NCI-H460 (cell line): ENCODE measurements around the gene CTSW. TPM values are rescaled to one million over a fixed set of nuclear protein-coding genes. Genes with fewer than 3 reads are reported as not detected.

Source experiments
- DNase-seq: peaks from one replicate; pipeline ENCODE4 v3.0.0-alpha.2; 2016; ENCODE audit warnings: low read depth; ENCODE audit errors: extremely low read depth
- total RNA-seq: library from RNA; depleted of rRNA; stranded (reverse); fragments of >200 nt; shearing (Covaris generic); gene quantifications from 2 replicates; pipeline ENCODE4 v1.2.3, GENCODE V29; 2014

The CTSW gene
- total RNA-seq, 1 experiment from 2014 or later = not detected

DNA sequence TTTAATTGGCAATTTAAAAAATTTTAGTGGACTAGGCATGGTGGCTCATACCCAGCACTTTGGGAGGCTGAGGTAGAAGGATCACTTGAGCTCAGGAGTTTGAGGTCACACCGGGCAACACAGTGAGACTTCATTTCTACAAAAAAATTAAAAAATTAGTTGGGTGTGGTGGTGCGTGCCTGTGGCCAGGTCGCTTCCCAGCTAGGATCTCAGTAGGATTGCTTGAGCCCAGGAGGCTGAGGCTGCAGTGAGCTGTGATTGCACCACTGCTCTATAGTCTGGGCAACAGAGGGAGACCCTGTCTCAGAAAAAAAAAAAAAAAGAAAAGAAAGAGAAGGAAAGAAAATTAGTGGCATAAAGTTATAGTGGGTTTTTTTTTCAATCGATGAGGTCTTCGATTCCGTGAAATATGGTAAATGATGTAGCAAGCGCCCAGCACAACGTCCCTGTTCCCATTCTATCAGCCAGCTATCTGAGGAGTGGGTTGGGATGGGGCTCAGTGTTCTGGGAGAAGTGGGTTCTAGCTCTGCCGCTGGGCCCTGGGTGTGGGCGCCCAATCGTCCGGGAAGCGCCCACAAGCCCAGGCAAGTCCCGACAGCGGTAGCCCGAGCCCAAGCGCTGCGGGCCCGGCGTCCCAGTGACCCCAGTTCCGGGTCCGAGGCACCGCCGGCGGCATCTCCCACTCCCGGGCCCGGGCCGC is 19.2 kb downstream of the CTSW start:
- no peak for DNase-seq

DNA sequence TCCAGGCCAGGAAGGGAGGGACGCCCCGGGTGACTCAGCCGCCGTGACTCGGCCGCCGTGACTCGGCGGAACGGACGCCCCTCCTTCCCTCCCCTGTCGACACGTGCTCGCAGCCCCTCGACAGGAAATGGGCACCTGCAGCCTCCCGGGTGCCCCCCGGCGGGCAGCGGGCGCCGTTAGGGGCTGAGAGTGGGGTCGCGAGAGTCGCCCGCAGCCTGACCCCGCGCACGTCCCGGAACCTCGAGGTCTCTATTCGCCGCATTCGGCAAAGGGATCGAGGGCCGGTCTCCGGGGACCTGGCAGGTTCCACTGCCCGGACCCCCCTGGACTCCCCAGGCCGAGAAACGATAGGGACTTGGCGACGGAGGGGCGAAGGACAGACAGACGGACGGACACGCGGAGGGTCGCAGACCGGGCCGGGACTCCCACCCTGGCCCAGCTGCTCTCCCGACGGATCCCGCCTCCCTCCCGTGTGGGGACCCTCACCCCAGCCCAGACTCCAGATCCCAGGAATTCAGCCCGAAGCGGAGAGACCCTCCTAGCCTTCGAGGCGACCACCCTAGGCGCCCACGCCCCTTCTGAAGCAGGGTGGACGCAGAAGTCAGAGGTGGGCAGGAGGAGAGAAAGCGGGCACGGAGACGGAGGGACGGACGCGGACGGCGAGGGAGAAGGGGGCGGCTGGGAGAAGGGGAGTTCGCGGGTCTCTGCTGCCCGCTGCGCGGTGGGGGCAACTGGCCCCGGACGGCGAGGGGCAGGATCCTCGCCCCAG is 19.9 kb downstream of the CTSW start:
- DNase-seq = peak; percentile 70

DNA sequence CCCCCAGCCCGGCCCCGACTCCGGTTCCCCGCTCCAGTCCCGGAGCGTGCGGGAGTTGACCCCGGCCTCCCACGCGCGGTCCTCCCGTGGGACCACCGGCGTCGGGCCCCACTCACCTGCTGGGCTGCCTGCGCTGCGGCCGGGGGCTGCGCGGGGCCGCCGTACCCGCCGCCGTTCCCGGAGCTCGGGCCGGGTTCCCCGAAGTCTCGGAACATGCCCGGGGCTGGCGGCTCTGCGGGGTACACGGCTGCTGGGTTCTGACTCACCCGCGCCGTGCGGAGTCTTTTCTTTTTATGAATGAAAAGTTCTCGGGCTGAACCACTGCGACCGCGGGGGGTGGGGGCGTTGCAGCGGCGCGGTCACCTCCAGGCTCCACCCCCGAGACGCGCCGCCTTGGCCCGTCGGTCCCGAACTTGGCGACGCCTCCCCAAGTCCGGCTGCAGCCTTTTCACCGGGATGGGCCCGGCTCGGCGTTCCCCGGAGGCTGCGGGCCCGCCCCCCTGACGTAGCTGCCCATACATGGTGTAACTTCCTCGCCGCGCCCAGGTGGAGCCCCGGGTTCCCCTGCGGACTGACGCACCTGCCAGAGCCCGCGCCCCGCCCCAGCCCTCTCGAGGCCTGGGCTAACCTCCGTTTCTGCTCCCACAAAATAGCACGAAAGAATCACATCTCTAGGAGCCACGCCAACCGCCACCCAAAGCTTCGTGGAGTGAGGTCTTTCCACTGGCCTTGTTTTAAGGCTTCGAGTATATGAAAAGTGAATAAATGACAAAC is 20.7 kb downstream of the CTSW start, which contains the start of gene FOSL1:
Gene FOSL1, minus strand, starts transcription at position 264 of the 774 bp plus-strand sequence. Its CDS starts 49 bp downstream, at position 215.
- DNase-seq = peak; percentile 90

DNA sequence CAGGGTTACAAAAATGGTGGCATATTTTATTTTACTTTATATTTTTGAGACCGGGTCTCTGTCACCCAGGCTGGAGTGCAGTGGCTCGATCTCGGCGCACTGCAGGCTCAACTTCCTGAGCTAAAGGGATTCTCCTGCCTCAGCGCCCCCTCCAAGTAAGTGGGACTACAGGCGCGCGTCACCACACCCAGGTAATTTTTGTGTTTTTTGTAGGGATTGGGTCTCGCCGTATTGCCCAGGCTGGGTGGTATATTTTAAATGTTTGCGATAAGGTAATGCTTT is 21.2 kb downstream of the CTSW start:
- DNase-seq = no peak

DNA sequence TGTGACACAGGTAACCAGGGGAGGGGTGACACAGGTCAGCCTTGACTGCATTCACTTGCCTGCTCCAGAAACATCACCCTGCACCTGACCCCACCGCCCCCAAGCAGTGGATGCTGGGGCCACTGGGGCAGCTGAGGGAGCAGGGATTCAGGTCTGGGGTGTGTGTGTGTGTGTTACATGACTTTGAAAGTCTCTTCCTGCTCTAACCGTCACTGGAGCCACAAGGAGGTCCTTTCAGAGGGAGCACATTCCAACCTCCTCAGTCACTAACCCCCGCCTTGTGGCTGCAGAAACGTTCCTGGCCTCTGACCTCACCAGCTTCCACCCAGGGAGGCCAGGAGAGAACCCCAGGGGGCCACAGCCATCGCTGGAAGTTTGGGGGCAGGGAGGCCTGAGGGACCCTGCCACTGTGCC is 23.4 kb downstream of the CTSW start:
- no peak for DNase-seq

DNA sequence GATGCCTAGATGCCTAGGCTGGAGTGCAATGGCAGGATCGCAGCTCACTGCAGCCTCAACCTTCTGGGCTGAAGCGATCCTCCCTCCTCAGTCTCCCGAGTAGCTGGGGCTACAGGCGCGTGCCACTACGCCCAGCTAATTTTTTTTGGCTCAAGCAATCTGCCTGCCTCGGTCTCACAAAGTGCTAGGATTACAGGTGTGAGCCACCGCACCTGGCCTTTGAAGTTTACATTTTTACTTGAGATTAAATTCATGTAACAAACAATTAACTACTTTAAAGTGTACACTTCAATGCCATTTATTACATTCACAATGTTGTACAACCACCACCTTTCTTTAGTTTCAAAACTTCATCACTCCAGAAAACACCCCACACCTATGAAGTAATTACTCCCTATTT is 24.1 kb downstream of the CTSW start:
- no peak for DNase-seq

DNA sequence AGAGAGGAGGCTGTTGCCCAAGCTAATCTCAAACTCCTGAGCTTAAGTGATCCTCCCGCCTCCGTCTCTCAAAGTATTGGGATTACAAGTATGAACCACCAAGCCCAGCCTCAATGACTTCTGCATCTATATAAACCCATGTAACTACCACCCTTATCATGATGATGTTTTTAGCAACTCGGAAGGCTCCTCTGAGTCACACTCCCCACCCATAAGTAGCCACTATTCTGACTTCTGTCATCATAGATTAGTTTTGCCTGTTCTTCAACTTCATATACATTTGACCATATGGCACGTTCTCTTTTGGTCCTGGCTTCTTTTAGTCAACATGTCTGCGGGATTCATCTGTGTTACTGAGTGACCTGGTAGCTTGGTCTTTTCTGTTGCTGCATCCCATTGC is 27.0 kb downstream of the CTSW start:
- DNase-seq = no peak

DNA sequence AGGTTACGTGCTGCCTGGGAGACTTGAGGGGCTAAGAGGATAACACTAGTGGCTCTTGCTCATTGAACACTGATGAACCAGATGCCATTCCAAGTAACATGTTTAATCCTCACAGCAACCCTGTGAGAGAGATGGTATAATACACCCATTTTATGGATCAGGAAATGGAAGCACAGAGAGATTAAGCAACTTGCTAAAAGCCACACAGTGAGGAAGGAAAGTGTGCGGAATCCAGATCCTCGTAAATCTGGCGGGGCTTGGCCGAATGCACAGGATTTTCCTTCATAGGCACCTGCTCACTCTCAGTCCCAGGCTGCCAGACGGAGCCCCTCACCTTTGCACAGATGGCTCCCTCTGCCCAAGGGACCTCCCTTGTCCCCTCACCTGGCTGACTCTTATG is 28.2 kb downstream of the CTSW start:
- no peak for DNase-seq

DNA sequence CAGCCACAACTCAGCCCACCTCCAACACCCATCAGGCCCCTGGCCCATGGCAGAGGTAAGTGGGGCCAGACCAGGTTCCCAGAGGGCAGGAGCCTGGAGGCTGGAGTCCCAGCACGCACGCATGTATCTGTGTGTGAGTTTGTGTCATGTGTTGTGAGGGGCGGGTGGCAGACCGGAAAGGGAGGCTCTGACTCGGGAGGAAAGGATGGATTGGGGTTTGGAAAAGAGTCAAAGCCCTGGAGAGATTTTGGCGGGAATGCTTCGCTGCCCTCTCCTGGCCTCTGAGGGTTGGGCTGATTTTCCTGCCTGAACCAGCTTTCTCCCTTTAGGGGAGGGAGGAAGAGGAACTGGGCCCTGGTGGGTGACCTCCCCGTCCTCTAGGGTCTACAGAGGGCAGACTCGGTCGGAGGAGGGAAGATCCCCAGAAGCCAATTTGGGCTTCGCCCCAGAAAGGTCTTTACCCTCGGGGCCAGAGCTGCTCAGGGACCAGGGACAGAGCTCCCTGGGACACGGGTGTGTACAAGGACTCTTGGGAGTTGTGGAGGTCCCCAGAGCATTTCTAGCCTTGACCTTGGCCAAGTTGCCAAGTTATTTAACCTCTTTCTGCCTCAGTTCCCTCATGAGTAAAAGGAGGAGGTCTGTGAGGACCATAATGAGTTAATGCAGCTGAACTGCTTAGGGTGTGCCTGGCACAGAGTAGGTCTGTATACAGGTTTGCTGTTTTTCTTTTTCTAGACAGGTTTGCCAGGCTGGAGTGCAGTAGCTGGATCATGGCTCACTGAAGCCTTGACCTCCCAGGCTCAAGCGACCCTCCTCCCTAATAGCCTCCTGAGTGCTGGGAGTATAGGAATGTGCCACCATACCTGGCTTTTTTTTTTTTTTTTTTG is 32.3 kb downstream of the CTSW start:
- DNase-seq = peak; percentile 49

DNA sequence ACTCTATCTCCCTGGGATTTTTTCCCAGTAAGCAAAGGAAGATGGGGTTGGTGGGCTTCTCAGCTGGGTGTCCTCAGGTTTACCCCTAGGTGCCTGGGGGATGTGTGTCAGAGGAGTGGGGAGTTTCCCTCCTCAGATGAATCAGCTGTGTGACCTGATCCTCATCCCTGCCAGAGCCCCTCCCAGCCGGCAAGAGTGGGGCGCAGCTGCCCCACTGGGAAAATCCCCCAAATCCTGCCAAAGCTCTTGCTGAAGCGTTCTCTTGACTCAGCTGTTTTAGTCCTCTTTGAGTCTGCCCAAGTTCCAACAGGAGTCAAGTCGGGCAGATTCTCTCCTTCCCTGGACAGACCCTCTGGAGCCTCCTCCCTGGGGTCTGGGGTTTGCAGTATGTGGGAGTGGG is 33.2 kb downstream of the CTSW start:
- DNase-seq = no peak

DNA sequence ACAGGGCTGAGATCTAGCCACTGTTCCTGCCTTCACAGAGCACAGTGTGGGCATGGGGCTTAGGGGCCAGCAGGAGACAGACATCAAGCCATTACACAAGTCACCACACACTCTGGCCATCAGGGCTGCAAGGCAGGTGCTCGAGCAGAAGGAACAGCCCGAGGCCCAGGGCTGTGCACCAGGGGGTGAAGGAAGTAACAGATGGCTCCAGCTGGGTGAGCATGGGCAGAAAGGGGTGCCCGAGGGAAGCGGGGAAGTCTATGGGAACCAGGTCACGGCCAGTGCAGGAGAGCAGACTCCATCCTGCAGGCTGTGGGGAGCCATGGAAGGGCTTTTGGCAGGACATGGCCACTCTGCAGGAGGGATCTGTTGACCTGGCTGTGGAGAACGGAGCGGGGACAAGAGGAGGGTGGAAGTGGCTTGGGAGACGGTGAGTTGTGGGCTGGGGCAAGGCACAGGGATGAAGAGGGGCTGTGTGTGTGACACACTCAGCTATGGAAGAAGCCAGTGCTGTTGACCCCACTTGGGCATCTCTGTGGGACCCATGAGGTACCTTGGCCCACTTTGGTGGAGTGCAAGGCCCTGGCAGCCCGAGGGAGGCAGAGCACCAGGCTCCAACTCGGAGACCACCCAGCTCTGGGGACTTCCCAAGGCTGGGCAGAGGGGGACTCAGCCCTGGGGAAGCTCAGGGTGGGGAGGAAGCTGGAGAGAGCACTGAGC is 35.6 kb downstream of the CTSW start:
- DNase-seq = no peak

DNA sequence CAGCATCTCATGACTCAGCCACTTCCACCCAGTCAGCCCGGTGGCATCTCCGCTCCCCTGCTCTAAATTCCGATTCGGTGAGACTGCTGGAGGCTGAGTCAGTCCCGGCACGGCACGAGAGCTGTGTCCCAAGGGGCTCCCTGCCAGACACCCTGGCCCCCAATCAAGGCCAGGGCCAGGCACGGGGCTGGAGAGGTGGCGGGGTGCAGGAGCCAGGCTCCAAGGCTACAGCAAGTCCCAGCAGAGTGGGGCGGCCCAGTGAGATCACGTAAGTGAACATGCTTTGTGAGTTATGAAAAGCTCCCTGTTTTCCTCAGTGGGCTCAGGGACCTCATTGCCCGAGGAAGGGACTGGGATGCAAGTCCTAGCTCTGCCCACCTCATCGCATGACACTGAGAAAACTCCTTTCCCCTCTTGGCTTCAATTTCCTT is 36.2 kb downstream of the CTSW start:
- peak; percentile 87 for DNase-seq

DNA sequence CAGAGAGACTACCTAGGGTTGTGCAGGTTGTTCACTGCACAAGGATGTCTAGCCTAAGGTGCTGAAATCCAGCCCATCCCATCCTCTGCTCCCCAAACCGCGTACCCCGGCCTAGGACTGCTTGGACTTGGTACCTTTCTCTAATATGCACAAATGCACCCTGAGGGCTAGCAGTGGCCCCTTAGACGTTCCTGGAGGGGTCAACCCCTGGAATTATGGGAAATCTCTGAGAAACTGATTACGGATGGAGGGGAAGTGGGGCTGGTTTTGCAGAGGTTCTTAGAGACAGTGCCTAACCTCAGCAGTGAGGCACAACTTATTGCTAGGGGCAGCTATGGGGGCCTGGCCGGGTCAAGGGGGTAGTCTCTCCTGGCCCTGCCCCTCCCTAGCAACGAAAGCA is 36.8 kb downstream of the CTSW start:
- DNase-seq = no peak

DNA sequence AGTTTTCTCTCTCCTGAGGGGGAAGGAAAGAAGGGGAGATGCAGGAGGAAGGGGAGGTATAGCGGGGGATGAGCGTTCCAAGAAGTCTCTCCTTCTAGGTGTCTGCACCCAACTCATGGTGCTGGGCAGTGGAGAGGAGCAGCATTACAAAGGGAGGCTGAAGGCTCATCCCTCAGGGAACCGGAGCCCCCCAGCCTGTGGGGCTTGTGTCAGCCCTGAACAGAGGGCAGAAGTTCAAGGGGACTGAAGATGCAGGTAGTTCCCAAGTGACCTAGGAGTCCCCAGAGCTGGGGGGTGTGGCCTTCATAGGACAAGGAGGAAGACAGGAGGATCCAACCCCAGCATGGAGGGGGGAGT is 37.4 kb downstream of the CTSW start:
- no peak for DNase-seq

DNA sequence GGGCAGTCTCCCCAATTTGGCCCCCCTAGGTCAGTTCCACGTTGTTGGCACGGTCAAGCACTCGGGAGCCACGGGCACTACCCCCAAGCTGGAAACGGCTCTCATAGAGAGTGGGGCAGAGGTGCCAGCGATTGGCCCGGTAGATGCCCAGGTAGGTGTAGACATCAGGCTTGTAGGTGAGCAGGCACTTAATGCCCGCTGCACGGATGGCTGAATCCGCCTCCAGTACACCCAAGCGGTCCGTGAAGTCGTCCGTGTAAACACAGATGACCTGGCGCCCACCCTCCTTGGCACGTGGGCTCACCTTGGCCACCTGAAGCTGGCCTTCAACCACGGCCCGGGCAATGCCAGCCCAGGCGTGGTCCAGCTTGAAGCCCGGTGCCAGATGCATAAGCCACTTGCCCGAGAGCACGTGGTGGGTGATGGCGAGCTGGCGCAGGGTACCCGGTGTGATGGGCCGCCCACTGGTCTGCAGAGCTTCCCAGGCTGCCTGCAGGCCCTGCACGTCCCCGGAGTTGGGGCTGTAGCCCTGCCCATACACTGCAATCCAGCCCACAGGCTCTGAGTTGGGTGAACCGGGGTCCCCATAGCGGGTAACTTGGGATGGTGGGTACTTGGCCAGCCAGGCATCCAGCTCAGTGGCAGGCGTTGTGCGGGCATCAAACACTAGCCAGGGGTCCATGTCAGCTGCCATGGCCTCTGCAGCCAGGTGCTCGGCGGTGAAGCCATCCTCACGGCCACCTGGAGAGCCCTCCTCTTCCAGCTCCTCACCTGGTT is 38.0 kb downstream of the CTSW start:
- DNase-seq = no peak

DNA sequence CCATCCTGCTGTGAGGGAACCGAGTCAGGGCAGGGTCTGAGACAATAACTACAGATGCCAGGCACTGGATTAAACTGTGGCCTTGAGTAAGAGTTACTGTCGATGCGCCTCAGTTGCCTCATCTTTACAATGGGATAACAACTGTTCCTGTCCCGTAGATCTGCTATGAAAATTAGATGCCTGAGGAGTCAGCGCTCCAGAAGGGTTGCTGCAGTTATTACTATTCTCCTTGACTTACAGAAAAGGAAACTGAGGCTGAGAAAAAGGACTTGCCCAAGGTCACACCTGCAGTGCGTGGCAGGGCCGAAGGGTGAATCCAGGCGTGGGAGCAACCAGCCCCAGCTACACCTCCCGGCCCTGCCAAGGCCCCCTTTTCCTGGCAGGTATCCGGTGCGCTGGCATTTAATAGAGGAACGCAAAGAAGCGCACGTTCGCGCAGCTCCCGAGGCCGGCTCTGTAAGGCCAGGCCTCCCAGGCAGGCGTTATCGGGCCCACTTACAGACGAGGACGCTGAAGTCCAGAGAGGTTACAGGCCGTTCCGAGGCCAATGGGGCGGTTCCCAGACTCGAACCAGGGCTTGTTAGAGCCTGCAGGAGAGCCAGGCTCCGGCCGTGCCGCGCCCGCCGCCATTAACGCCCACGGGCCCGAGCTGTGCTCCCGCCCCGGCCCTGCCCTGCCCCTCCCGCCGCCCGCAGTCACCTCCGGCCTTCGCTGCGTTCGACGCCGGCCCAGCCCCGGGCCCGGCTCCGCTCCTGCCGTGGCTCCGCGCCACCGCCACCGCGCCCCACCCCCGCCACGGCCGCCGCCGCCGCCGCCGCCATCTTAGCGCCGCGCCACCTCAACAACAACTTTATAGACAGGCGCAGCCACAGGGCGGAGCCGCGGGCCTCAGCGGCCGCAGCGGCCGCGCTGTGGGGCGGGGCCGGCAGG is 38.8 kb downstream of the CTSW start, which contains the start of gene C11orf68:
Gene C11orf68, minus strand, starts transcription at position 852 of the 930 bp plus-strand sequence. Its CDS starts 31 bp downstream, at position 821.
- DNase-seq = no peak

DNA sequence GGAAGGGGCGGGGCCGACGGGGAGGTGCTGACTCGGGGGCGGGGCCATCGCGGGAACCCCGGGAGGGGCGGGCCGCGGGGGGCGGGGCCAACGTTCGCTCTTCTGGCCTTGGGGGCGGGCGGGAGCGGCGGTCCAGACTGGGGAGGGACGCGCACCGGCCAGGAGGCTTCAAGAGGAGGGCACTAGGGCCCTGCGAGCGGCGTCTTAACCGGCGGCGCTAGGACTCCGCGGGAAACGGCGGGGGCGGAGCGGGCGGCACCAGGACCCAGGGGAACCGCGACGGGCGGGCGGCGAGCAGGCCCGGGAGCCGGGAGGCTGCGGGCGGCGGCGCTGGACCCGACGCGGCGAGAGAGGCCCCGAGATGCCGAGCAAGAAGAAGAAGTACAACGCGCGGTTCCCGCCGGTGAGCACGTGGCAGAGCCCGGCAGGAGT is 39.5 kb downstream of the CTSW start, which contains the start of gene DRAP1:
Gene DRAP1, plus strand, starts transcription at position 286 of the 432 bp plus-strand sequence. Its CDS starts 76 bp downstream, at position 362.
- DNase-seq = peak; percentile 95
